K562 (cell line): ENCODE data around the gene REEP6. TPM values are rescaled to one million over a fixed set of nuclear protein-coding genes. Genes with fewer than 3 reads are reported as not detected.

ENCODE experiments used
- HNRNPK ChIP-seq: fragments of 200-400 bp; formaldehyde crosslinking; IDR thresholded peaks from one replicate; pipeline ENCODE4 v1.6.1; 2018; ENCODE audit warnings: mild to moderate bottlenecking, low read depth, low read length; ENCODE audit not compliant: poor library complexity, severe bottlenecking
- YBX1 ChIP-seq: fragments of 450-650 bp; IDR thresholded peaks from 2 replicates; pipeline ENCODE4 v1.7.1; 2016; ENCODE audit warnings: mild to moderate bottlenecking
- ZBTB33 ChIP-seq: sonication (generic); formaldehyde crosslinking; IDR thresholded peaks from 2 replicates; pipeline ENCODE4 v1.8.1; 2023; ENCODE audit warnings: mild to moderate bottlenecking, missing genetic modification reagents
- ZEB2 ChIP-seq: fragments of 450-650 bp; IDR thresholded peaks from 2 replicates; pipeline ENCODE4 v1.6.1; 2016
- ZNF395 ChIP-seq: fragments of 200-800 bp; sonication (Bioruptor generic); IDR thresholded peaks from 2 replicates; pipeline ENCODE4 v1.6.1; 2017; ENCODE audit warnings: missing genetic modification characterization, missing compliant biosample characterization
- polyA plus RNA-seq, 8 experiments: library from polyadenylated mRNA; depleted of rRNA in 4 of 8; stranded (reverse) in 5 of 8; unstranded in 3 of 8; fragments of >200 nt; fragmentation: Nextera tagmentation in 2 of 8; fragmentation: Illumina TruSeq in 1 of 8; extraction: Ambion mirVana in 2 of 8; extraction: Trizol in 1 of 8; gene quantifications; 2 replicates each; pipeline versions ENCODE4 v1.2.1 to v1.2.3, GENCODE V29; 2011 to 2014; ENCODE audit warnings: inconsistent platforms in 1 of 8, missing spikeins in 1 of 8
- total RNA-seq, 7 experiments: library from RNA; depleted of rRNA in 6 of 7; stranded (reverse); fragments of >200 nt in 6 of 7; fragmentation: Illumina TruSeq in 2 of 7; extraction: Trizol in 2 of 7; gene quantifications; 2 replicates each; pipeline versions ENCODE4 v1.2.1 to v1.2.3, GENCODE V29; 2011 to 2021; ENCODE audit warnings: low replicate concordance in 1 of 7

Gene REEP6
- total and polyA plus RNA-seq, 9 of the 15 experiments (the other 6 are each of a cell fraction or from before 2014, with no cell fraction given) = 1.2 to 64.2 (median 12.7) TPM

DNA sequence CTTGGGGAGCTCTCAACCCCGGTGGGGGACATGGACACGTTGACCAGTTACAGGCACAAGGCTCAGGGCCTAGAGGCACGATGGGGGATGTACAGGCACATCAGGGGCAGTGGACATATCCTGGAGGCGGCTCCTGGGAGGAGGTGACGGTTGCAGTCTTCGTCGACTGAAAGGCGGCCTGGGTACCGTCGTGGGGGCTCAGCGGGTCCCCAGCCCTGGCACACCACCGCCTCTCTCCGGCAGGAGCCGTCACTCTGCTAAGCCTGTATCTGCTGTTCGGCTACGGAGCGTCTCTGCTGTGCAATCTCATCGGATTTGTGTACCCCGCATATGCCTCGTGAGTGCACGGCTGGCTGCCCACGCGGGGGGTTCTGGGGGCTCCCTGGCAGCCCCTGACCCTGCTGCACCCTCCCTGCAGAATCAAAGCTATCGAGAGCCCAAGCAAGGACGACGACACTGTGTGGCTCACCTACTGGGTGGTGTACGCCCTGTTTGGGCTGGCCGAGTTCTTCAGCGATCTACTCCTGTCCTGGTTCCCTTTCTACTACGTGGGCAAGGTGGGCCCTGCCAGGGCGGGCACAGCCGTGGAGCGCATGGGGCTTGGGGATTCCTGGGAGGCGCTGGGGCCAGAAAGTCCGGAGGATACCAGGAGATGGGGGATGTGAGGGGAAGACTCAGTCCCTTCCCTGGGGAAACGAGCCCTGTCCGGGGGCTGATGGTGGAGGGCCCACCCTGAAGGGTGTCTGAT, 4.2 kb downstream of the REEP6 start (continued):
- TF ChIP-seq YBX1 = no peak
- TF ChIP-seq HNRNPK = no peak
- TF ChIP-seq ZNF395 (CRISPR knock-in tag) = no peak
- no peak for TF ChIP-seq ZBTB33 (CRISPR knock-in tag)
- TF ChIP-seq ZEB2 = no peak
